GM21381 (cell line): ENCODE results near the gene VWA8.
"Not testable (repeated sequence)": the region's sequence is repeated elsewhere in the genome, so short reads cannot be mapped to it uniquely, and the experiment has no call there.

Experiments used
- ATAC-seq: cut with Tn5 transposase; IDR thresholded peaks from one replicate; pipeline ENCODE4 v1.9.1; 2021; ENCODE audit warnings: mild to moderate bottlenecking, moderate library complexity; ENCODE audit not compliant: unreplicated experiment

The VWA8 gene

DNA sequence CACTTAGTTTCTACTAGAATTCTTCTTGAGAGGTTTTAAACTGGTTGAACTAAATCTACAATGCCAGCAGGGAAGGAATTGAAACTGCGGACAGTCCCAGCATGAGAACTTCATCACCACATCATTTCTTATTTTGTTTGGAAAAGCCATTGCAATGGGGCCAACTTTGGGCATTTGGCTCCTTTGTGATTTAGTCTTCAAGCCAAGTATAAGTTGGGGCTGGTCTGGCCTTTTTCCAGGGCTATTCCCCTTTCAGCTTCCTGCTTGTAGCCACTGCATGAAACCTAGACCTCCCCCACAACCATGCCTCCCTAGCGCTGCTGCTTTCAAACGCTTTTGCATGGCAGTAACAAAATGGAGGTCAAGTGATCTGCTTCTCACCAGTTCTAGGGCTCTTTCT lies 361.3 kb downstream of the VWA8 start:
- ATAC-seq = no peak

DNA sequence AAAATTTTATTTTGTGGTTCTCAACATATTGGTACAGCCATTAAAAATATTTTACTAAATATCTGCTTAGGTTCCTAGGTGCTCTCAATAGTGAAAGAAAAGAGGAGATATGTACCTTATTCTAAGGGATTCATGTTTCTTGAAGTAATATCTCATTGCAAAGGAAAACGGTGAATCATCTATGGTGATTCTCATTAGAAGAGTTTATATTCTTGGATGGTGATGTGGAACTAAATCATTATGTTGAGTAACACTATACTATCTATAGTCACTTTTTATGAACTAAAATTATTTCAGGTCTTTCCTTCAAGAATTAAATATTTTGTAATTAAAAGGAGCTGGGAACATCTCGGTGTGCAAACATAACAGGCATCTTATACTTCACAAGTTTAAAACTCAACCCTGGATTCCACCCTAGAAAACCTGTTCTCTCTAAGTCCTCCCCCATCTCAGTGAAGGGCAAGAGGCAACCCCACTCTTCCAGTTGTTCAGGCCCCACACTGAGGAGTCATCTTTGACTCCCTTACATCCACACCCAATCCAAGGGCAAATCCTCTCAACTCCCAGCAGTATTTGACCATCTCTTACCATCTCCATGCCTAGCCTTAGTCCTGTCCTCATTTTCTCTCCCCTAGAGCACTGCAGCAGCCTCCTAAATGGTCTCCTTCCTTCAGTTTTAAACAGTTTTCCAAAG lies 363.4 kb downstream of the VWA8 start:
- ATAC-seq = no peak

DNA sequence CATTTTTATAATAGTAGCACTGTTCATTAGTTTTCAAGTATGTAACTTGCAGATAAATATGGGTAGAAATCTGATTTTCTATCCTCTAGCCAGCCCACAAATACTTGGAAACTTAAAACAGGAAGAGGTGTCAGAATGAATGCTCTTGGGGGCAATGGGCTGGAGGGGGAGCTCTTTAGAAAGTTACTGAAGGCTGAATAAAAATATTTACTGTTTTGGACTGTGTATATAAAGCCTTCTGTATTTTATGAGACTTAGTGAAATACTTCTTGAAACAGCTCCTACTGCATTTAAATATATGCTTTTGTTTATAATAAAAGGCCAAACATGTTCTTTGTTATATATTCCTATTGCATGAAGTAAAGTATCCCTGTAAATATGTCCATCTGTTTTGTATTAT lies 364.7 kb downstream of the VWA8 start:
- no peak for ATAC-seq

DNA sequence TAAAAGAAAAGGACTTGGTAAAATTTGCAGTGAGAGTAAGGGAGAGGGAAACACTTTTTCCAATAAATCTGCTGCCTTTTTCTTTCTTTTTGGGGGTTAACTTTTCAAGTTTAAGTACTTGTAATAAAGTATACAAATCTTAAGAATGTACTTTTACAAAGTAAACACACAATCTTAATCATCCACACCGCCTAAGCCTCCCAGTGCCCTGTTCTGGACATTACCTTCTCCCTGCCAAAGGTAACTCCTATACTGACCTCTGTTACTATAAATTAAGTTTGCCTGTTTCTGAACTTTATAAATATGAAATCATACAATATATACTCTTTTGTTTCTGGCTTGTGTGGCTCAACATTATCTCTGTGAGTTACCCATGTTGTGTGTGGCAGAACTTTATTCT lies 365.6 kb downstream of the VWA8 start:
- no peak for ATAC-seq

DNA sequence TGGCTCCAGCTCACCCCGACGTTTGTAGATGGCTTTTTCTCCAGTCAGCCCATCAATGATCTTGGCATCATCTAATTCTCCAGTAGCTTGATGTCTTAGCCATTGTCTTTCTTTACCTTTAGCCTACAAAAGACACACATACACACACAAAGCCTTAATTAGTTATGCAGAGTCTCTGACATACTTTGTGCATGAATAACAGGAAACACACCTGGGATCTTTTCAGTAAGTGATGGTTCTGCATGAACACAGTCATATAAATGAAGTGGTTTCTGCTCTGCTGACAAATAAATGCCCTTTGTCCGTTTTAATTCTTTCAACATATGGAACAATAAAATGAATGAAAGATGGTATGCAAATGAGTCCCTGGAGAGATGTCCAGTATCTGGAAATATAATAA lies 370.3 kb downstream of the VWA8 start:
- no peak for ATAC-seq

DNA sequence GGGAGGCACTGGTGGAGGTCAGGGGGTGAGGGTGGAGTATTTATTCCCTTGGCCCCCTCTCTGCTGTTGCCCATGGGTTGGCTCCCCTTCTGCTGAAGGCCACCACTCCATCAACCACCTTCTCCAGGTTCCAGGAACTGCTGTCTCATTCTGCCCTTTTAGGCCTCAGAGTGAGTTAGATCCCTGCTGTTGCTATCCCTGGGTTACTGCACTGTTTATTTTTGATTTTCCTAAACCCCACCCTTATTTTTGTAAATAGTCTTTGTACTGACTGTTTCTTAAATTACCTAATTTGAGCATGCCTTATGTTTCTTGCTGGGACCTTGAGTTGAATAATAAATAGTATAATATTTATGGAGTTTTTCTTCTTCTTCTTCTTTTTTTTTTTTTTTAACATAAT lies 370.8 kb downstream of the VWA8 start:
- ATAC-seq = no peak

DNA sequence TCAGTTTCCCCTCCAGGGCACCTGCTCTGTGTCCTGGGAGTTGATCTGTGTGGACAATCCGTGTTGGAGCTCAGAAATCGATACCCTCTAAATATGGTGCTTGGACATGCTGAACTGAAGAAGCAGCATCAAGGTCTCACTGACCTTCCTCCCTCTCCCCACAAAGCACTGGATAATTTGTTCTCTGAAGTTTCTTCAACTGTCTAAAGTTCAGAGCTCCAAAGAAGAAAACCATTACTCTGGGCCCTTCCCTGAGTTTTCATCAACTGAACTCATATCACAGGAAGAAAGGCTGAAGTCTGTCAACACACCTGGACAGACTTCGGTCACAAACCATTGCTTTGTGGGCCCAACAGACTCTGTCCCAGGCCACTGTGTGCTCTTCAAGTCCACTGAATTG lies 371.5 kb downstream of the VWA8 start:
- ATAC-seq = no peak

DNA sequence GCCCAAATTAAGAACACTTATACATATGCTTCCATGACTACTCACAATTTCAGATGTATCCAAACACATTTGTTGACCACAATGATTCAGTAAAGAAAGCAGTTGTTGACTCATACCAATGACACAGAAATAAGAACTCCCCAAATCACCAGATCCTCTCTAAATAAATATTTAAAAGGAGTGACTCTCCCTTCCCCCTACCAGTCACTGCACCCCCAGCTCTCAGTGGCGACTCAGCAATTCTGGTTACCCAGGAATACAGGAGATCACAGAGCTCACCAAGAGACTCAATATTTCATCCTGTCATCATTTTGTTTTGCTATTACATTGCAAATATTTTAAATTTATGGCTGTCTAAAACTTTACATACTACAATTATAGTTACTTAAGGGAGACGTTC lies 372.0 kb downstream of the VWA8 start:
- no peak for ATAC-seq

DNA sequence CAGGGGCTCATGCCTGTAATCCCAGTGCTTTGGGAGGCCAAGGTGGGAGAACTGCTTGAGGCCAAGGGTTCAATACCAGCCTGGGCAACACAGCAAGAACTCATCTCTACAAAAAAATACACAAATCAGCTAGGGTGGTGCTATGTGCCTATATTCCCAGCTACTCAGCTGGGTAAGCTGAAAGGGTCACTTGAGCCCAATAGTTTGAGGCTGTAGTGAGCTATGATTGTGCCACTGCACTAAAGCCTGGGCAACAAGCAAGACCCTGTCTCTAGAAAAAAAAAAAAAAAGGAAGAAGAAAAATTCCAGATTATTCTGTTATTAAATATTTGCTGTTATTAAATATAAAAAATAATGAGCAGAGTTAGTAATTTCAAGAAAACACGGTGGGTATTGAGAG lies 372.5 kb downstream of the VWA8 start:
- no peak for ATAC-seq

DNA sequence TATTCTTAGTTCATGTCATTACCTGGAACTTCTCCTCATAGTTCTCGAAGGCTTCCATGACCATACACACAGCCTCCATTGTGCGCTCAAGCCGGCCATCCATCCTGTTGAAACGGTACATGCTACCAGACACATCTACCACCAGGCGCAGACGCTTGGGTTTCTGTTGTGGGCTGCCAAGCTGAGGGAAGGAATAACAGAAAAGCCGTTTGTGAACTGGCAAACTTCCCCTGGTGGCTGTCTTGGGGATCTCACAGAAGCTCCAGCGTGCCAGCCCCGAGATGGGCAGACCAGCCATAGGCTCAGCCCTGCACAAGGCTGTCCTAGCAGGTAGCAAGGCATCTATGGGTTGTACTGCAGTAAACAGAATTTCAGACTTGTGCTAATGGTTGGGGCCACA lies 373.4 kb downstream of the VWA8 start:
- no peak for ATAC-seq

DNA sequence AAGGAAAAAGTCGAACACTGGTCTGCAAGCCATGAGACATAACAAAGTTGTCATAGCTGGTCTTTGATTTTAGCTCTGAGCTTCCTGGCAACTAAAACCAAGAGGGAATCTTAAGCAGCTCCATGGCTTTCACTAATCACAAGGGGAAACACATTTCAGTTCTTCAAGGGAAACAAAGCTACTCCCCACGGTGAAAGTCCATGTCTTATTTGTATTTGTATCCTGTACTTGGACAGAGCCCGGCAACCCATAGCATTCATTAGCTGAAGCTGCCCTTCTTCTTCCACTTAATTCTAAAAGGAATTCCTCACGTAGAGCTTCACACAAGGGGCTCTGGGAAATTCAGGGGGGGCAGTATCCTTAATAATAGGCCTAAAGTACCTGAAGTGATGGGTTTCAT lies 374.7 kb downstream of the VWA8 start:
- no peak for ATAC-seq

DNA sequence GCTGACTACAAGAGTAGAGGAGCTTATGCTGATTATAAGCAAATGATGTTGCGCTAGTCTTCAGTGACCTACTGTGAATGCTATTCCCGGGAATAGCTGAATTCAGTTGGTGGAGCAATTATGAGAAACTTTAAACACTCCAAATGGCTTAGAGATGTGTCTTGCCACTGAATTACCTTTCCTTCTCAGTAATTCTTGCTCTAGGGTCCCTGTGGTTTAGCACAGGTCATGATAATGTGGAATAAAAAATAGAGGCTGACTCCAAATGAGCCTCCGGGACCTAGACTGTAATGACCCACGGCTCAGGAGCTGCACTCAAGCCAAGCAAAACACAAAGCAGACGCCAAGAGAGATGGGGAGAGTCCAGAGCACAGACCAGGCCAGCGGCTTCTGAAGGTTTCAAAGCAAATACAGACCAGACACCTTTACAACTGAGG lies 378.9 kb downstream of the VWA8 start:
- no peak for ATAC-seq

DNA sequence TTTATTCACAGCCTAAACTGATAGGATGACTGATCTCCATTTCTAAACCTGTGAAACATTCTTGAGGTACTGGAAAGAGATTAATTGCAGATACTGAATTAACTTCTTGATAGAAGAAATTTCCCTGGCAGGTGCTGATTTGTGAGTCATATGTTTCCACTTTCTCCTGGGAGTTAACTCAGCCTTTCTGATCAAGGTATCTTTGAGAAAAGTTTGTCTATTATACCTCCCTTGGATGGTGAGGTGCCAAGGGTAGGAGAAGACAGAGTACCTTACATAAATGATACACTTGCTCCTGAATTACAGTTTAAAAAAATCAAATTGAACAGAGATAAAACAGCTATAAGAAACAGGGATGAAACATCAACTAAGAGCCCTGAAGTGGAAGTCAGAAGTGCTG lies 380.6 kb downstream of the VWA8 start:
- no peak for ATAC-seq

DNA sequence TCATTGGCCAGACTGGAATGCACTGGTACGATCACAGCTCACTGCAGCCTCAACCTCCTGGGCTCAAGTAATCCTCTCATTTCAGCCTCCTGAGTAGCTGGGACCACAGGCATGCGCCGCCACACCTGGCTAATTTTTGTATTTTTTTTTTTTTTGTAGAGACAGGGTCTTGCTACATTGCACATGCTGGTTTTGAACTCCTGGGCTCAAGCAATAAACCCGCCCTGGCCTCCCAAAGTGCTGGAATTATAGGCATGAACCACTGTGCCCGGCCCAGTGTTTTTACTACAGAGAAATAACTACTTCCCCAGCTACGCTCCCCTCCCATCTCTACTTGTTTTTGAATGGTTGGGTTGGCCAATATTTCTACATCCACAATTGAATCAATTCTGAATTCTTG lies 381.0 kb downstream of the VWA8 start:
- no peak for ATAC-seq

DNA sequence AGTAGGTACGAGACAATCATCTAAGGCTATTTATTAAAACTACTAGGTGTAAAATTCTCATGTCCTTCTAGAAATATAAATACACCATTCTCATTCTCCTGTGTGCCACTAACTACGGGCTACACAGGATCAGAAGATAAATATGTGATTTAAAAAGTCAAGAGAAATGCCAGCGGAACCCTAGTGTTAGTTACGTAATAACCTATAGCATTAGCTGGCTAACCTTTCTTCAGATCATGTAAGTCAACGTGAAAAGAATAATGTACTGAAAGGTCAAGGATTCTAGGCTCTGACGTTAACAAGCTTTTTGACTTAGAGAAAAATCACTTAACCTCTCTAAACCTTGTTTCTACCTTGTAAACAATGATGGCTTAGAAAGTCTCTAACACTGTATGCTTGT lies 381.7 kb downstream of the VWA8 start:
- ATAC-seq = no peak

DNA sequence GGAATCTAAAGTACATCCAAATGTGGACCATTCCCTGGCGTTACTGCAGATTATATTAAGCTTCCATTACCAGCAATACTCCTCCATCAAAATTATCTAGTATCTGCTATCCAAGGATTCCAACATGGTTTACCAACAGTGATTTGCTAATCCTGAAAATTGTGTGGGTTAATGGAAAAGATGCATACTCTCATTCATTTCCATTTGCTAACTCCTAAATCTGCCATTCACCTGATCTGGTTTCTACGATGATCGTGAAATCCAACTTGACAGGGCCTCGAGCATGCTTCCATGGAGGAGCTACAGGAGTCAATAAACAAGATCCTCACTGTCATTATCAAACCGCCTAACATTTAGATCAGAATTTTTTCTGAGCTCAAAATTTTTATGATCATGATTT lies 382.5 kb downstream of the VWA8 start:
- no peak for ATAC-seq

DNA sequence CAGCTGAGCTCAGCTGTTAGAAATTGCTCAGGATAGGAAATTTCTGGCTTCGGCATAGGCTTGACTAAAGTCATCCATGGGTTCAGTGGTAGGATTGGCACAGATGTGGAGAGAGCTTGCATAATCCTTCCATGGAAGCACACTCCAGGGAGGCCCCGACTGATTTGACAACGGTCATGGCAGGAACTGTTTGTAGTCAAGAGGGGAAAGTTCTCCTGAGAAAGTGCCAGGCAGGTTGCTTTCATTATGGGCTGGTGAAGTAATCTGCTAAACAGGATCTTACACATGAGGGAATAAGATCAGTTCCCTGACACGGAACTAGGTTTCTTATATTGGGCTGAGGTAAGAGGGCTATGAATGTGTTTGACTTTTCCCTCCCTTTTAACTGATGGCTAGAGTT lies 383.5 kb downstream of the VWA8 start:
- ATAC-seq = no peak

DNA sequence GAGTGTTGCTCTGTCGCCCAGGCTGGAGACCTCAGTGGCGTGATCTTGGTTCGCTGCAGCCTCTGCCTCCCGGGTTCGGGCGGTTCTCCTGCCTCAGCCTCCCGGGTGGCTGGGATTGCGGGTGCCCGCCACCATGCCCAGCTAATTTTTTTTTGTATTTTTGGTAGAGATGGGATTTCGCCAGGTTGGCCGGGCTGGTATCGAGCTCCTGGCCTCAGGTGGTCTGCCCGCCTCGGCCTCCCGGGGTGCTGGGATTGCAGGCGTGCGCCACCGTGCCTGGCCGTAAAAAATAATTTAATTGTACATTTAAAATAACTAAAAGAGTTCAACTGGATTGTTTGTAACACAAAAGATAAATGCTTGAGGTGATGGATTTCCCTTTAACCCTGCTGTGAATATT lies 387.3 kb downstream of the VWA8 start:
- ATAC-seq = not testable (repeated sequence)

DNA sequence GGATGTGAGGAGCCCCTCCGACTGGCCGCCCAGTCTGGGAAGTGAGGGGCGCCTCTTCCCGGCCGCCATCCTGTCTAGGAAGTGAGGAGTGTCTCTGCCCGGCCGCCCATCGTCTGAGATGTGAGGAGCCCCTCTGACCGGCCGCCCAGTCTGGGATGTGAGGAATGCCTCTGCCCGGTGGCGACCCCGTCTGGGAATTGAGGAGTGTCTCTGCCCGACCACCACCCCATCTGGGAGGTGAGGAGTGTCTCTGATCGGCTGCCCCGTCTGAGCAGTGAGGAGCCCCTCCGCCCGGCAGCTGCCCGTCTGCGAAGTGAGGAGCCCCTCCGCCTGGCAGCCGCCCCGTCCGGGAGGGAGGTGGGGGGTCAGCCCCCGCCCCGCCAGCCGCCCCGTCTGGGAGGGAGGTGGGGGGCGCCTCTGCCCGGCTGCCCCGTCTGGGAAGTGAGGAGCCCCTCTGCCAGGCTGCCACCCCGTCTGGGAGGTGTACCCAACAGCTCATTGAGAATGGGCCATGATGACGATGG lies 389.0 kb downstream of the VWA8 start:
- ATAC-seq = not testable (repeated sequence)

DNA sequence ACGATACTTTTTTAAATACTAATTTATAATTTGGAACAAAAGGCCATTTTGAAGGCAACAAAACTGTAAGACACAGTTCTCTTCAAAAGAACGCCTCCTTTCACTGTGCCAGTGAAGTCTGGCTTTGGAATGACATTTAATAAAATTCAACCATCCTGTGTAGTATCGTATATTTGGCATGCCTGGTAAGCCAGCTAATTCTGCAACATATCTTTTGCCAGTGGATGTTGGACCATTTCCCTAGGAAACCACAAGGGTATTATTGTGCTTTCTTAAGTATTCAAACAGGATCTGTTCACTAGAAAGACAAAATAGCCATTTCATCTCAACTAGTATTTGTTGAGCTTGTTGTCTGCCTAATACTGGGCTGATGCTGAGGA lies 391.9 kb downstream of the VWA8 start:
- no peak for ATAC-seq

DNA sequence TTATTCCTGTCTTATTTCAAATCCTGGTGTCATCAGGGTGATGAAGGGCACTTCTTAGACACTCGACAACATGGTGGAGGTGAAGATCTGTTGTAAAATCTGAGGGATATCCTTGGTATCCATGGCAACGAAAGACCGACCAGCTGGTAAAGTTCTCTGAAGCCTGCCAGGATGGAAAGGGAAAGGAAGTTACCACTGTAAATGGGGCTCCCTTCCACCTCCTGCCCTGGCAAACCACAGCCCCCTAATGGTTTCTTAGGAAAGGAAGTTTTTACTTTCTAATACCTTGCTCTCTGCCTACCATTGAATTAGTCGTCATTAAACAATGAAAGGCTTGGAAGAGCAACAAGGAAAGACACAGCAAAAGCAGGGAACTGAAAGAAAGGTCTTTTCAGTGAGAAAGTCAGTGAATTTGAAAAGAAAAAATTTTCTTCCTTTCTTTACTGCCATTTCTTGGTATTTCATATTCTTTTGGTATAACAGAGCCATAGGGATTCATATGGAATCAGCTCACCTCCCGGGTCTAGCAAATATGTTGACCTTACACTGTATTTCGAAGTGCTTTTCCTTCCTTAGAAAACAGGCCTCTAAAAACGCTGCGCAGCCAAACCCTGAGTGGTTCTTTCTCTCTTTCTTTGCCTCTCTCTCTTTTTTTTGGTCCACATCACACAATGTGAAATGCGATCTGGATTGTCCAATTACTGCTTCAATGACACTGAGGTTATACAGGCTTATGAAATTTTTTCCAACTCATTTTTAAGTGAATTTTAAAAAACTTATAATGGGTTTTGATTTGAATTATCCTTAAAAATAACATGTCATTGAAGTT lies 392.6 kb downstream of the VWA8 start:
- ATAC-seq = no peak

DNA sequence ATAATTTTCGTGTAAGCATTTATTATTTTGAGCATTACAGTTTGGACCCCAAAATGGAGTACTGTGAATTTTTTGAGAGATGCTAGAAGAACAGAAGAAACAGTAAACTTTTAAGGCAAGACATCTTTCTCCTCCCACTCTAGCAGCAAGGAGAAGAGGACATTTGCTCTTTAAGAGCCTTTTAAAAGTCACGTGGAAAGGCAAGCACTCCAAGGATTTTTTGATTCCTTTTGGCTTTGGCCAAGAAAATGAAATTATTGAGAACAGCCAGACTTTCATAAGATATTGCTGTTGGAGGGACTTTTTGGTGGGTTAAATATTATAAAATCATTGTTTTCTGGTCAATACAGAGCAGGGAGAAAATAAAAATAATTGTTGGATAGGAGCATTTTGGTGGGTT lies 393.5 kb downstream of the VWA8 start:
- ATAC-seq = no peak
